Neural progenitor cell (in vitro differentiated cells): ENCODE data around the gene AMER2. TPM values are rescaled to one million over a fixed set of nuclear protein-coding genes. Genes with fewer than 3 reads are reported as not detected.

Experiments
- DNase-seq: peaks from one replicate; pipeline ENCODE4 v3.0.0-alpha.2; 2016; ENCODE audit warnings: low spot score
- H2AFZ ChIP-seq: fragments of 200-600 bp; sonication (generic); replicated peaks from 2 replicates; pipeline ENCODE4 v1.6.1; 2016; ENCODE audit warnings: antibody characterized with exemption
- H3F3A ChIP-seq: fragments of 200-600 bp; sonication (generic); 2 replicates; pipeline ENCODE4 v1.6.1; 2016; ENCODE audit warnings: antibody characterized with exemption, low read depth
- H3K27ac ChIP-seq: fragments of 200-600 bp; sonication (generic); 2 replicates; pipeline ENCODE4 v1.5.1; 2016; ENCODE audit warnings: mild to moderate bottlenecking
- H3K27me3 ChIP-seq: fragments of 200-600 bp; sonication (generic); 2 replicates; pipeline ENCODE4 v1.6.1; 2016; ENCODE audit warnings: mild to moderate bottlenecking, moderate library complexity
- H3K36me3 ChIP-seq: fragments of 200-600 bp; sonication (generic); 2 replicates; pipeline ENCODE4 v1.5.1; 2016
- H3K4me1 ChIP-seq: fragments of 200-600 bp; sonication (generic); 2 replicates; pipeline ENCODE4 v1.6.1; 2016; ENCODE audit warnings: mixed run types
- H3K4me2 ChIP-seq: fragments of 200-600 bp; sonication (generic); 2 replicates; pipeline ENCODE4 v1.6.1; 2016
- H3K4me3 ChIP-seq: fragments of 200-600 bp; sonication (generic); 2 replicates; pipeline ENCODE4 v1.5.1; 2016
- H3K79me2 ChIP-seq: fragments of 200-600 bp; sonication (generic); 2 replicates; pipeline ENCODE4 v1.6.1; 2016; ENCODE audit warnings: low read depth
- H3K9ac ChIP-seq: fragments of 200-600 bp; sonication (generic); 2 replicates; pipeline ENCODE4 v1.6.1; 2016
- H3K9me3 ChIP-seq: fragments of 200-600 bp; sonication (generic); 2 replicates; pipeline ENCODE4 v1.5.1; 2016; ENCODE audit warnings: low read depth
- H4K20me1 ChIP-seq: fragments of 200-600 bp; sonication (generic); 2 replicates; pipeline ENCODE4 v1.6.1; 2016; ENCODE audit warnings: low read depth
- H3K27ac Mint-ChIP-seq: 3 replicates; pipeline ENCODE4 v1.8.0; 2021; ENCODE audit warnings: mixed read lengths
- H3K27me3 Mint-ChIP-seq: 2 replicates; pipeline ENCODE4 v1.8.0; 2022; ENCODE audit warnings: low read depth, mild to moderate bottlenecking, inconsistent platforms, moderate library complexity, mixed read lengths; ENCODE audit not compliant: insufficient read depth
- H3K36me3 Mint-ChIP-seq: 3 replicates; pipeline ENCODE4 v1.8.0; 2021; ENCODE audit warnings: mixed read lengths
- H3K4me1 Mint-ChIP-seq: 3 replicates; pipeline ENCODE4 v1.8.0; 2021; ENCODE audit warnings: mixed read lengths
- H3K4me3 Mint-ChIP-seq: 3 replicates; pipeline ENCODE4 v1.8.0; 2021; ENCODE audit warnings: mild to moderate bottlenecking, moderate library complexity, mixed read lengths
- H3K9me3 Mint-ChIP-seq: 3 replicates; pipeline ENCODE4 v1.8.0; 2020; ENCODE audit warnings: mixed read lengths
- EZH2 ChIP-seq: fragments of 200-600 bp; sonication (generic); IDR thresholded peaks from 2 replicates; pipeline ENCODE4 v1.6.1; 2017; ENCODE audit warnings: antibody characterized with exemption, mild to moderate bottlenecking, moderate library complexity
- EZH2phosphoT487 ChIP-seq: fragments of 200-600 bp; sonication (generic); IDR thresholded peaks from 2 replicates; pipeline ENCODE4 v1.6.1; 2017; ENCODE audit warnings: antibody characterized with exemption
- small RNA-seq: library from RNA; depleted of rRNA; stranded (forward); fragments of <200 nt; gene quantifications from one replicate; pipeline ENCODE3, GENCODE V24; 2015
- total RNA-seq: library from RNA; depleted of rRNA; stranded (reverse); fragments of >200 nt; gene quantifications from 2 replicates; pipeline ENCODE4 v1.2.3, GENCODE V29; 2015; ENCODE audit warnings: low replicate concordance
- TF ChIP-seq, protein P1 (sequence below): fragments of 200-600 bp; sonication (generic); IDR thresholded peaks from 2 replicates; pipeline ENCODE4 v1.5.1; 2017; ENCODE audit warnings: antibody characterized with exemption, mild to moderate bottlenecking

The AMER2 gene
- total RNA-seq, 1 donor from 2014 or later, result not detected

- Mint-ChIP-seq H3K4me1 (peaks cover 25% of the 10 kb centered on the region), H3K27me3 (peaks cover 6% of the 10 kb centered on the region), H3K9me3 (no peaks in the 10 kb centered on the region), H3K36me3 (no peaks in the 10 kb centered on the region), H3K27ac (peak overlapping the region; percentile 78), H3K4me3 (no peak overlapping the region)
- no peak overlapping the region for H3K4me3 ChIP-seq
- H3K27me3 ChIP-seq, result no peaks in the 10 kb centered on the region
- no peak overlapping the region for H3K4me2 ChIP-seq
- no peak for TF ChIP-seq EZH2phosphoT487
- TF ChIP-seq EZH2, result no peak
- TF ChIP-seq, protein P1, sequence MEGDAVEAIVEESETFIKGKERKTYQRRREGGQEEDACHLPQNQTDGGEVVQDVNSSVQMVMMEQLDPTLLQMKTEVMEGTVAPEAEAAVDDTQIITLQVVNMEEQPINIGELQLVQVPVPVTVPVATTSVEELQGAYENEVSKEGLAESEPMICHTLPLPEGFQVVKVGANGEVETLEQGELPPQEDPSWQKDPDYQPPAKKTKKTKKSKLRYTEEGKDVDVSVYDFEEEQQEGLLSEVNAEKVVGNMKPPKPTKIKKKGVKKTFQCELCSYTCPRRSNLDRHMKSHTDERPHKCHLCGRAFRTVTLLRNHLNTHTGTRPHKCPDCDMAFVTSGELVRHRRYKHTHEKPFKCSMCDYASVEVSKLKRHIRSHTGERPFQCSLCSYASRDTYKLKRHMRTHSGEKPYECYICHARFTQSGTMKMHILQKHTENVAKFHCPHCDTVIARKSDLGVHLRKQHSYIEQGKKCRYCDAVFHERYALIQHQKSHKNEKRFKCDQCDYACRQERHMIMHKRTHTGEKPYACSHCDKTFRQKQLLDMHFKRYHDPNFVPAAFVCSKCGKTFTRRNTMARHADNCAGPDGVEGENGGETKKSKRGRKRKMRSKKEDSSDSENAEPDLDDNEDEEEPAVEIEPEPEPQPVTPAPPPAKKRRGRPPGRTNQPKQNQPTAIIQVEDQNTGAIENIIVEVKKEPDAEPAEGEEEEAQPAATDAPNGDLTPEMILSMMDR, result peak; percentile 84
- H2AFZ ChIP-seq, result no peak overlapping the region
- H3K27ac ChIP-seq, result no peak overlapping the region
- H4K20me1 ChIP-seq, result no peaks in the 10 kb centered on the region
- no peaks in the 10 kb centered on the region for H3K4me1 ChIP-seq
- H3K9ac ChIP-seq, result no peak overlapping the region
- H3K79me2 ChIP-seq, result no peaks in the 10 kb centered on the region
- H3F3A ChIP-seq, result no peaks in the 10 kb centered on the region
- peak; percentile 83 for DNase-seq
- no peaks in the 10 kb centered on the region for H3K9me3 ChIP-seq
- H3K36me3 ChIP-seq, result no peaks in the 10 kb centered on the region
Observed at GRCh38 chr13:25114220-25114619, 57.9 kb downstream of the AMER2 start.

DNA sequence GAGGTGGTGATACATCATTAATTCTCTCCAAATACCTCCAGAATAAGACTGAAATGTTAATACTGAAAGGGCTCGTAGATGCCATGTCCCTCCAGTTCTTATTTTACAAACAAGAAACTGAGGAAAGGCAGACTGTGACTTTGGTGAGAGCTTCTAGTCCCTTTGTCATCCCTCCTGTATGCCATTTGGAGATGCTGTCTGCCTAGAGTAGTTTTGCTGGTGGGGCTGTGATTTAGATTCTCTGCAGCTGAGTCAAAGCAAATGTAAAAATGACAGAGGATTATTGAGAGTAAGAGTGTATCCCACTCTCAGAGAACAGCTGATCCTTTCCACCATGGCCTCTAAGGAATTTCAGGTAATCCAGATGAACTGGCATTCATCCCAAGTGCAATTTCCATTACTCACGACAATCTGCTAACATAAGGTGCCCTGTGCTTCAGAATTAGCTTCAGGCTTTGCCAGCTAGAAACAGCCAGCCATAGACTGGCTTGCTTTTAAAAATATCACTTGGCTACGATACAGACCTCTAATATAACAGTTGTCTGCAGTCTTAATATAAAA lies 59.3 kb downstream of the AMER2 start:
- H4K20me1 ChIP-seq, result no peaks in the 10 kb centered on the region
- no peak overlapping the region for H3K4me2 ChIP-seq
- no peaks in the 10 kb centered on the region for H3K4me1 ChIP-seq
- H3K36me3 Mint-ChIP-seq, result no peaks in the 10 kb centered on the region
- H3K27ac ChIP-seq, result no peak overlapping the region
- H3K27ac Mint-ChIP-seq, result no peak overlapping the region
- peaks cover 20% of the 10 kb centered on the region for H3K4me1 Mint-ChIP-seq
- H3K36me3 ChIP-seq, result no peaks in the 10 kb centered on the region
- no peak overlapping the region for H3K4me3 Mint-ChIP-seq
- TF ChIP-seq, protein P1, result no peak
- TF ChIP-seq EZH2phosphoT487 (no peak), EZH2 (no peak)
- peak overlapping the region; percentile 68 for H2AFZ ChIP-seq
- no peaks in the 10 kb centered on the region for H3F3A ChIP-seq
- H3K27me3 ChIP-seq, result no peaks in the 10 kb centered on the region
- H3K9ac ChIP-seq, result no peak overlapping the region
- no peak overlapping the region for H3K4me3 ChIP-seq
- no peaks in the 10 kb centered on the region for H3K9me3 Mint-ChIP-seq
- no peaks in the 10 kb centered on the region for H3K79me2 ChIP-seq
- no peak for DNase-seq
- no peaks in the 10 kb centered on the region for H3K9me3 ChIP-seq
- H3K27me3 Mint-ChIP-seq, result peaks cover 6% of the 10 kb centered on the region

Small RNA genes lying within 50 kb of the gene (small RNA-seq; reads per million reads assigned to genes)
- gene AL359757.1, result not detected
- gene AL359757.2, result not detected

Other genes with a start within 250 kb of the AMER2 start
- gene PABPC3, start 76.2 kb downstream of the AMER2 start, total RNA-seq, result 0.17 TPM in 1 of 2 replicates, not detected in the other
- gene MTMR6, start 115.2 kb upstream of the AMER2 start, total RNA-seq, result 14.2 and 19.1 TPM in 2 replicates
- 109 and 138 TPM in 2 replicates for gene NUP58, start 129.3 kb upstream of the AMER2 start, total RNA-seq
- 4.2 and 4.8 TPM in 2 replicates for gene ATP8A2, start 199.7 kb upstream of the AMER2 start, total RNA-seq